ENCODE measurements around the gene UCK1.

UCK1 gene

GRCh38 chr9:131528886-131529505, 2.1 kb downstream of the UCK1 start:
- peak overlapping the region; percentile 60; the same call in 1 of the 2 replicates for H3K9ac ChIP-seq (ENCODE audit: low read depth, low read length)
- no peak overlapping the region for H2AFZ ChIP-seq (ENCODE audit: low read depth, low read length)
- peaks cover 25% of the 10 kb centered on the region for H3K79me2 ChIP-seq (ENCODE audit: insufficient read depth, low read length)
- TF ChIP-seq CTCF (IDR thresholded peaks at IDR 0.05; ENCODE audit: borderline replicate concordance, extremely low read depth, low read length, poor library complexity, severe bottlenecking) (no peak), EZH2 (IDR thresholded peaks at IDR 0.05; ENCODE audit: borderline replicate concordance, low read depth, low read length, severe bottlenecking) (no peak)
- no peaks in the 10 kb centered on the region for H3K9me3 ChIP-seq (ENCODE audit: insufficient read depth, low read length, severe bottlenecking)
- H4K20me1 ChIP-seq (ENCODE audit: insufficient read depth, low read length): peaks cover 15% of the 10 kb centered on the region; the same call in 1 of the 2 replicates
- H3K4me1 ChIP-seq (ENCODE audit: insufficient read depth, low read length): peaks cover 21% of the 10 kb centered on the region
- peak overlapping the region in 1 of 2 experiments; percentile 59; a peak in 1 of 4 replicates for H3K4me3 ChIP-seq (ENCODE audit: low read depth in 1 of 2, low read length in 2 of 2)
- H3K27me3 ChIP-seq (ENCODE audit: insufficient read depth, low read length, poor library complexity): no peaks in the 10 kb centered on the region
- ATAC-seq (ENCODE audit: insufficient read depth, low read depth) (no peak), DNase-seq (no peak)
- no peak overlapping the region for H3K27ac ChIP-seq (ENCODE audit: low read length)
- peak overlapping the region; percentile 69 for H3K4me2 ChIP-seq (ENCODE audit: insufficient read depth, low read length)
- peaks cover 62% of the 10 kb centered on the region for H3K36me3 ChIP-seq (ENCODE audit: insufficient read depth, low read length)

- ATAC-seq (ENCODE audit: insufficient read depth, low read depth) (no peak), DNase-seq (no peak)
- Histone ChIP-seq H3K4me2 (ENCODE audit: insufficient read depth, low read length) (no peak overlapping the region), H4K20me1 (ENCODE audit: insufficient read depth, low read length) (peaks cover 18% of the 10 kb centered on the region; the same call in 1 of the 2 replicates), H3K79me2 (ENCODE audit: insufficient read depth, low read length) (peaks cover 25% of the 10 kb centered on the region), H2AFZ (ENCODE audit: low read depth, low read length) (no peak overlapping the region), H3K4me3 (ENCODE audit: low read depth in 1 of 2, low read length in 2 of 2) (no peak overlapping the region), H3K27me3 (ENCODE audit: insufficient read depth, low read length, poor library complexity) (no peaks in the 10 kb centered on the region), H3K4me1 (ENCODE audit: insufficient read depth, low read length) (peaks cover 21% of the 10 kb centered on the region), H3K27ac (ENCODE audit: low read length) (no peak overlapping the region), H3K36me3 (ENCODE audit: insufficient read depth, low read length) (peaks cover 70% of the 10 kb centered on the region), H3K9ac (ENCODE audit: low read depth, low read length) (no peak overlapping the region), H3K9me3 (ENCODE audit: insufficient read depth, low read length, severe bottlenecking) (no peaks in the 10 kb centered on the region)
- TF ChIP-seq EZH2 (IDR thresholded peaks at IDR 0.05; ENCODE audit: borderline replicate concordance, low read depth, low read length, severe bottlenecking) (no peak), CTCF (IDR thresholded peaks at IDR 0.05; ENCODE audit: borderline replicate concordance, extremely low read depth, low read length, poor library complexity, severe bottlenecking) (no peak)
These were observed 2.9 kb downstream of the UCK1 start for GRCh38 chr9:131528186-131528585.

GRCh38 chr9:131525643-131526565, 5.2 kb downstream of the UCK1 start:
- DNase-seq (no peak), ATAC-seq (ENCODE audit: insufficient read depth, low read depth) (no peak)
- Histone ChIP-seq H3K9me3 (ENCODE audit: insufficient read depth, low read length, severe bottlenecking) (no peaks in the 10 kb centered on the region), H2AFZ (ENCODE audit: low read depth, low read length) (no peak overlapping the region), H3K79me2 (ENCODE audit: insufficient read depth, low read length) (peaks cover 24% of the 10 kb centered on the region), H3K27me3 (ENCODE audit: insufficient read depth, low read length, poor library complexity) (no peaks in the 10 kb centered on the region), H3K4me3 (ENCODE audit: low read depth in 1 of 2, low read length in 2 of 2) (no peak overlapping the region), H3K4me1 (ENCODE audit: insufficient read depth, low read length) (peaks cover 14% of the 10 kb centered on the region), H3K36me3 (ENCODE audit: insufficient read depth, low read length) (peaks cover 87% of the 10 kb centered on the region), H3K9ac (ENCODE audit: low read depth, low read length) (no peak overlapping the region), H3K27ac (ENCODE audit: low read length) (no peak overlapping the region), H3K4me2 (ENCODE audit: insufficient read depth, low read length) (no peak overlapping the region), H4K20me1 (ENCODE audit: insufficient read depth, low read length) (peaks cover 18% of the 10 kb centered on the region; the same call in 1 of the 2 replicates)
- no peak for TF ChIP-seq EZH2 (IDR thresholded peaks at IDR 0.05; ENCODE audit: borderline replicate concordance, low read depth, low read length, severe bottlenecking)
- TF ChIP-seq CTCF (IDR thresholded peaks at IDR 0.05; ENCODE audit: borderline replicate concordance, extremely low read depth, low read length, poor library complexity, severe bottlenecking): no peak
